ENCODE measurements around the gene LHFPL3. TPM values are rescaled to one million over a fixed set of nuclear protein-coding genes. Genes with fewer than 3 reads are reported as not detected.

The LHFPL3 gene
- total RNA-seq, 1 experiment from 2014 or later, result not detected

GRCh38 chr7:104357166-104357565 lies 28.8 kb downstream of the LHFPL3 start:
- Histone ChIP-seq H4K91ac (ENCODE audit: insufficient read length, low read depth, low read length) (no peak overlapping the region), H2BK12ac (ENCODE audit: insufficient read length, low read depth, low read length) (no peak overlapping the region), H3K27me3 (ENCODE audit: insufficient read depth, low read length) (no peaks in the 10 kb centered on the region), H3K4me2 (ENCODE audit: insufficient read depth, insufficient read length, low read length) (no peak overlapping the region), H2BK5ac (ENCODE audit: insufficient read length, low read length) (no peak overlapping the region), H3K79me1 (ENCODE audit: insufficient read depth, low read depth, low read length, poor library complexity, severe bottlenecking) (no peaks in the 10 kb centered on the region), H3K4ac (ENCODE audit: low read depth, low read length) (no peak overlapping the region), H3K79me2 (ENCODE audit: insufficient read depth, low read length) (no peaks in the 10 kb centered on the region), H2AFZ (ENCODE audit: low read length) (no peak overlapping the region), H3K23ac (ENCODE audit: insufficient read length, low read depth, low read length) (no peak overlapping the region), H3K9me3 (ENCODE audit: control insufficient read depth, low read depth, low read length) (no peaks in the 10 kb centered on the region), H2BK120ac (ENCODE audit: low read depth, low read length, poor library complexity, severe bottlenecking) (no peak overlapping the region), H4K5ac (ENCODE audit: insufficient read length, low read depth, low read length) (no peak overlapping the region), H4K20me1 (ENCODE audit: control insufficient read depth, insufficient read depth, insufficient read length) (no peaks in the 10 kb centered on the region), H2BK15ac (ENCODE audit: low read depth, low read length) (no peak overlapping the region), H3K27ac (ENCODE audit: insufficient read length, low read depth, low read length) (no peak overlapping the region), H3K23me2 (ENCODE audit: insufficient read length, low read depth, low read length, poor library complexity, severe bottlenecking) (no peaks in the 10 kb centered on the region), H2AK5ac (ENCODE audit: insufficient read length, low read length) (no peak overlapping the region), H3K14ac (ENCODE audit: insufficient read depth, low read length) (no peak overlapping the region), H3K4me1 (ENCODE audit: insufficient read depth, low read length) (no peaks in the 10 kb centered on the region), H3T11ph (ENCODE audit: low read length) (no peak overlapping the region), H3K9ac (ENCODE audit: extremely low read depth, insufficient read length, low read length) (no peak overlapping the region), H3K18ac (ENCODE audit: insufficient read length, low read depth, low read length) (no peak overlapping the region), H4K8ac (replicated peaks; ENCODE audit: insufficient read length, low read depth, low read length) (no peak overlapping the region), H2BK20ac (ENCODE audit: low read depth, low read length, poor library complexity, severe bottlenecking) (no peak overlapping the region), H3K56ac (ENCODE audit: insufficient read length, low read depth, low read length) (no peak overlapping the region)
- DNase-seq, result no peak
- Mint-ChIP-seq H3K4me3 (no peak overlapping the region), H3K27me3 (ENCODE audit: low read depth) (no peaks in the 10 kb centered on the region), H3K9me3 (no peaks in the 10 kb centered on the region), H3K36me3 (ENCODE audit: insufficient read depth in 1 of 3, low read depth in 3 of 3) (no peaks in the 10 kb centered on the region), H3K4me1 (peaks cover 0 to 7% of the 10 kb centered on the region in 2 experiments; a peak in 3 of 4 replicates), H3K27ac (no peak overlapping the region)
- TF ChIP-seq CTCF (conservative IDR thresholded peaks at IDR 0.05), result no peak
- no CpG with 5 or more reads among the region's 4 CpGs for WGBS (ENCODE audit: extremely low coverage, insufficient read length, low lambda C conversion rate)
